Measurements from ENCODE around the gene SLC25A31. TPM values are rescaled to one million over a fixed set of nuclear protein-coding genes. Genes with fewer than 3 reads are reported as not detected.

The SLC25A31 gene
- total and polyA plus RNA-seq, 10 of the 15 experiments (the other 5 are each of a cell fraction or from before 2014, with no cell fraction given): not detected

DNA sequence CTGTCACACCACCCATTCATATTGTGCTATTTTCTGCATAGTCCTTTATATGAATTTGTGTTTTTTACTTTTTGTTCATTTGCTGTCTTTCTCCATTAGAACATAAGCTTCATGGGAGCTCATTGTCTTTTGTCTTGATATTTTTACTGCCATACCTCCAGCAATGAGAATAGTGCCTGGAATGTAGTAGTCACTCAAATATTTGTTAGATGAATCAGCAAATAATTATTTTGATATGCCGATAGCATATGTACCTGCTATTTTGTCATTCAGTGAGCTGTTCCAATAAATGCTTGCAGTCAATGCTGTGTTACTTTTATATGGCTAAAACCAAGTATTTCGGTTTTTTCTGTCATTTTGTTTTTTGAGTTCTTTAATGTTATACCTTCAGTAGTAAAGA, 43.5 kb upstream of the SLC25A31 start (continued):
- TF ChIP-seq, protein P1, sequence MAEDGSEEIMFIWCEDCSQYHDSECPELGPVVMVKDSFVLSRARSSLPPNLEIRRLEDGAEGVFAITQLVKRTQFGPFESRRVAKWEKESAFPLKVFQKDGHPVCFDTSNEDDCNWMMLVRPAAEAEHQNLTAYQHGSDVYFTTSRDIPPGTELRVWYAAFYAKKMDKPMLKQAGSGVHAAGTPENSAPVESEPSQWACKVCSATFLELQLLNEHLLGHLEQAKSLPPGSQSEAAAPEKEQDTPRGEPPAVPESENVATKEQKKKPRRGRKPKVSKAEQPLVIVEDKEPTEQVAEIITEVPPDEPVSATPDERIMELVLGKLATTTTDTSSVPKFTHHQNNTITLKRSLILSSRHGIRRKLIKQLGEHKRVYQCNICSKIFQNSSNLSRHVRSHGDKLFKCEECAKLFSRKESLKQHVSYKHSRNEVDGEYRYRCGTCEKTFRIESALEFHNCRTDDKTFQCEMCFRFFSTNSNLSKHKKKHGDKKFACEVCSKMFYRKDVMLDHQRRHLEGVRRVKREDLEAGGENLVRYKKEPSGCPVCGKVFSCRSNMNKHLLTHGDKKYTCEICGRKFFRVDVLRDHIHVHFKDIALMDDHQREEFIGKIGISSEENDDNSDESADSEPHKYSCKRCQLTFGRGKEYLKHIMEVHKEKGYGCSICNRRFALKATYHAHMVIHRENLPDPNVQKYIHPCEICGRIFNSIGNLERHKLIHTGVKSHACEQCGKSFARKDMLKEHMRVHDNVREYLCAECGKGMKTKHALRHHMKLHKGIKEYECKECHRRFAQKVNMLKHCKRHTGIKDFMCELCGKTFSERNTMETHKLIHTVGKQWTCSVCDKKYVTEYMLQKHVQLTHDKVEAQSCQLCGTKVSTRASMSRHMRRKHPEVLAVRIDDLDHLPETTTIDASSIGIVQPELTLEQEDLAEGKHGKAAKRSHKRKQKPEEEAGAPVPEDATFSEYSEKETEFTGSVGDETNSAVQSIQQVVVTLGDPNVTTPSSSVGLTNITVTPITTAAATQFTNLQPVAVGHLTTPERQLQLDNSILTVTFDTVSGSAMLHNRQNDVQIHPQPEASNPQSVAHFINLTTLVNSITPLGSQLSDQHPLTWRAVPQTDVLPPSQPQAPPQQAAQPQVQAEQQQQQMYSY (CRISPR knock-in tag; IDR thresholded peaks at IDR 0.05): no peak
- TF ChIP-seq, protein P2, sequence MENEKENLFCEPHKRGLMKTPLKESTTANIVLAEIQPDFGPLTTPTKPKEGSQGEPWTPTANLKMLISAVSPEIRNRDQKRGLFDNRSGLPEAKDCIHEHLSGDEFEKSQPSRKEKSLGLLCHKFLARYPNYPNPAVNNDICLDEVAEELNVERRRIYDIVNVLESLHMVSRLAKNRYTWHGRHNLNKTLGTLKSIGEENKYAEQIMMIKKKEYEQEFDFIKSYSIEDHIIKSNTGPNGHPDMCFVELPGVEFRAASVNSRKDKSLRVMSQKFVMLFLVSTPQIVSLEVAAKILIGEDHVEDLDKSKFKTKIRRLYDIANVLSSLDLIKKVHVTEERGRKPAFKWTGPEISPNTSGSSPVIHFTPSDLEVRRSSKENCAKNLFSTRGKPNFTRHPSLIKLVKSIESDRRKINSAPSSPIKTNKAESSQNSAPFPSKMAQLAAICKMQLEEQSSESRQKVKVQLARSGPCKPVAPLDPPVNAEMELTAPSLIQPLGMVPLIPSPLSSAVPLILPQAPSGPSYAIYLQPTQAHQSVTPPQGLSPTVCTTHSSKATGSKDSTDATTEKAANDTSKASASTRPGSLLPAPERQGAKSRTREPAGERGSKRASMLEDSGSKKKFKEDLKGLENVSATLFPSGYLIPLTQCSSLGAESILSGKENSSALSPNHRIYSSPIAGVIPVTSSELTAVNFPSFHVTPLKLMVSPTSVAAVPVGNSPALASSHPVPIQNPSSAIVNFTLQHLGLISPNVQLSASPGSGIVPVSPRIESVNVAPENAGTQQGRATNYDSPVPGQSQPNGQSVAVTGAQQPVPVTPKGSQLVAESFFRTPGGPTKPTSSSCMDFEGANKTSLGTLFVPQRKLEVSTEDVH (IDR thresholded peaks at IDR 0.05; ENCODE audit: low read depth, partially characterized antibody): no peak
- TF ChIP-seq CHD2 (IDR thresholded peaks at IDR 0.05; ENCODE audit: borderline replicate concordance, low read depth, low read length): no peak
- TF ChIP-seq SUPT20H (IDR thresholded peaks at IDR 0.05; ENCODE audit: borderline replicate concordance, control insufficient read depth, low read depth, low read length): no peak

DNA sequence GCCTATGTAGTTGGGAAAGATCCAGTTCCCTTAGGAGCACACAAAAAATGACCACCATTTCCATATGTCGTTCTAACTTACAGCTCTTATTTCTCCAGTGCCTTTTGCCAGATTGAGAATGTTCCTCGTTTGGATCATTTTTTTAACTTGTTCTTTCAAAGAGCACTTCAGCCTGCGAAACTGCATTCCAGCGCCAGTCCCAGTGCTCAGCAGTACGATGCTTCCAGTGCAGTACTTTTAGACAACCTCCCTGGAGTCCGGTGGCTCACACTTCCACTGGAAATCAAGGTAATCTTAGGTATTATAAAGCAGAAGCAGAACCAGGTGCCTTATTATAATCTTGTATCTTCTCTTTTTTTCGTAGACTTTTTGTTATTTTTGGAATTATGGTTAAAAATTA, 42.6 kb upstream of the SLC25A31 start:
- DNase-seq (ENCODE audit: low read depth, low spot score): no peak
- H3K9me3 ChIP-seq (replicated peaks; ENCODE audit: control insufficient read depth, insufficient read depth, low read length): no peaks in the 10 kb centered on the region
- SMC1A ChIA-PET (ENCODE audit: uncharacterized antibody, unreplicated experiment): interaction anchor here (1.3 kb wide), 1 partner anchor 41 kb away, joined by 3 read pairs; no protein-coding TSS in a partner anchor
- no peaks in the 10 kb centered on the region for H3K79me2 ChIP-seq (ENCODE audit: control insufficient read depth, insufficient read depth, low read length)
- ATAC-seq: no peak
- no peak overlapping the region for H3K27ac ChIP-seq (ENCODE audit: control insufficient read depth, insufficient read depth)
- no peak overlapping the region for H3K4me2 ChIP-seq (ENCODE audit: control insufficient read depth, insufficient read depth)
- RAD21 ChIA-PET (ENCODE audit: unreplicated experiment): interaction anchor here (1.1 kb wide), 1 partner anchor 45 kb away, joined by 3 read pairs; no protein-coding TSS in a partner anchor
- H3K4me1 ChIP-seq (ENCODE audit: control insufficient read depth, insufficient read depth, low read length): no peaks in the 10 kb centered on the region
- H3K27me3 ChIP-seq (replicated peaks in 1 of 2; ENCODE audit: control insufficient read depth in 2 of 2, insufficient read depth in 2 of 2, low read length in 1 of 2): no peaks in the 10 kb centered on the region; a peak in 1 of 4 replicates
- no peak overlapping the region for H3K9ac ChIP-seq (ENCODE audit: control insufficient read depth, insufficient read depth, low read length)
- no peaks in the 10 kb centered on the region for H3K36me3 ChIP-seq (ENCODE audit: control insufficient read depth in 2 of 2, insufficient read depth in 2 of 2, low read length in 1 of 2)
- BruUV-seq (replicated peaks): no TSS peak
- no peak for FAIRE-seq
- H2AFZ ChIP-seq (ENCODE audit: control insufficient read depth, low read depth, low read length): no peak overlapping the region
- in situ Hi-C loops (cut with MboI): no loop called here
- CTCF ChIA-PET: interaction anchor here (1.3 kb wide), 1 partner anchor 45 kb away, joined by 4 read pairs; no protein-coding TSS in a partner anchor
- 36% methylated on average over 7 of the region's 7 CpGs for WGBS (ENCODE audit: insufficient coverage, insufficient replicate concordance, low lambda C conversion rate, missing lambda C conversion rate)
- H4K20me1 ChIP-seq (ENCODE audit: control insufficient read depth, insufficient read depth): no peaks in the 10 kb centered on the region
- no peak overlapping the region for H3K4me3 ChIP-seq
- intact Hi-C loops (cut with micrococcal nuclease; ENCODE audit: unreplicated experiment): no loop called here
- POLR2A ChIA-PET: no interaction called here
- TF ChIP-seq IKZF2 (IDR thresholded peaks at IDR 0.05): no peak
- TF ChIP-seq MTA3 (IDR thresholded peaks at IDR 0.05; ENCODE audit: borderline replicate concordance, low read length): no peak
- TF ChIP-seq SMARCA5 (IDR thresholded peaks at IDR 0.05): no peak
- no peak for TF ChIP-seq ZSCAN29 (IDR thresholded peaks at IDR 0.05)
- TF ChIP-seq, protein P2 (IDR thresholded peaks at IDR 0.05; ENCODE audit: low read depth, partially characterized antibody): no peak
- TF ChIP-seq ATF7 (IDR thresholded peaks at IDR 0.05; ENCODE audit: low read depth): no peak
- TF ChIP-seq NFYB (IDR thresholded peaks at IDR 0.05; ENCODE audit: insufficient read depth, low read depth, low read length): no peak
- no peak for TF ChIP-seq CHD4 (IDR thresholded peaks at IDR 0.05)
- no peak for TF ChIP-seq JUND (IDR thresholded peaks at IDR 0.05; ENCODE audit: low read depth, low read length)

Data from GM12878 (cell line).